Activated CD4-positive, alpha-beta T cell treated with anti-CD3 and anti-CD28 coated beads, Interleukin-2, Interleukin-4, amounts not matched to agents 100 ng/mL and 50 ng/mL, durations not matched to agents 16 hours and 8 hours (primary cell): Measurements from ENCODE around the gene FAM237A.

ENCODE experiments used
- DNase-seq: peaks from one replicate; pipeline ENCODE4 v3.0.0-alpha.2; 2020; ENCODE audit warnings: low spot score

FAM237A gene

GRCh38 chr2:206642075-206643025, at the start of gene FAM237A:
Gene FAM237A (plus strand): TSS chr2:206642487. CDS start chr2:206644237, 1,750 bp downstream.
- DNase-seq: peak; percentile 9

GRCh38 chr2:206597717-206598218, 44.5 kb upstream of the FAM237A start:
- no peak for DNase-seq

DNA sequence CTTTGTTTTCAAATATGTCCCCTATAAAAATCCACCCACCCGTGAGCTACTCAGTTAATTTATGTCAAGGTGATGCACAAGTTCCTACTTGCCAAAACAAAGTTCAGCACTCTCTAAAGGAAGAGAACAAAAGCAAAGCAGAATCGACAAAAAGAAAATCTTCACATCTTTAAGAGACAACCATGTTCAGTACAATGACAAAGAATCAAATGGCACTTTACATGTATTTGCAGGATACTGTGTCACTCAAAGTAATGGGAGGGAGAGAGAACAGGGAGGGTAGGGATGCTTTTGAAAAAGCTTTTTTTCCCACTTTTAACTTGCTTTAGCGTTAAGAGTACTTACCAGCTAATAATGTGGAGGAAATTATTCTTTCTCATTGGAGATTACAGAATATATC, 39.0 kb upstream of the FAM237A start:
- no peak for DNase-seq

- no peak for DNase-seq
Observed at GRCh38 chr2:206610451-206610850, 31.8 kb upstream of the FAM237A start.

DNA sequence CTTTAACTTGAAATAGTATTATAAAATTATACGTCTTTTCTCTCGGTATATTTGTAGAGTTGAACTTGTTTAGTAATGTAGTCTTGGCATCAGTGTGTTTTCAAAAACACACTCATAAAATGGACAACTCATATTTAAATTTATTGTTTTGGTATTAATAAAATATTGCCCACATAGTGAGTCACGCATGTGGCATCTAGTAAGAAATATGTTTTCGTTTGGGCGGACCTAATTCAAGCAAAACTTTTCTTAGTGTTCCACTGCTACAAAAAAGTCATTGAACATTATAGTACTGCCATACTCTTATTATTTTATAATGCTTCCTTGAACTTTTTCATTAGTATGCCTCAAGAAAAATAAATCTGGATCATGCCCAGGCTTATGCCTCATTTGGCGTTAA, 31.1 kb upstream of the FAM237A start:
- no peak for DNase-seq

GRCh38 chr2:206611736-206612135, 30.6 kb upstream of the FAM237A start:
- no peak for DNase-seq

- DNase-seq: no peak
Observed at GRCh38 chr2:206614811-206615210, 27.5 kb upstream of the FAM237A start.

GRCh38 chr2:206615417-206616089, 26.7 kb upstream of the FAM237A start:
- DNase-seq: no peak

DNA sequence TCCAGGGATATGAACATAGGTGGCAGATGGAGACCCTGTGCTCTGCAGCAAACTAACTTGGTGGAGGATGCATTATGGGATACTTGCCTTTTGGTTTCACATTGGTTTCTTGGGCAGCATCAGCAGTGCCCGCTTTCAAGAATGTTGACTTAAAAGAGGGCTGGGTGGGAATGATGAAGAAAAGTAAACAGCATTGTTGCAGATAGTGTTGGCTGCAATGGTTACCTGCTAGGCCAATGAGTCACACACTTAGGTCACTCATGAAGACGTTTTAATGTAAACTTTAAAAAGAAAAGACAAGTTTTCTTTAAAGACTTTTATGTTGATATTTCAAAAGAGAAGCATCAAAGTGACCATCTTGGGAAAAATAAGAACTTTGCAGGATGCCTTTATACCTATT, 26.1 kb upstream of the FAM237A start:
- DNase-seq: no peak

DNA sequence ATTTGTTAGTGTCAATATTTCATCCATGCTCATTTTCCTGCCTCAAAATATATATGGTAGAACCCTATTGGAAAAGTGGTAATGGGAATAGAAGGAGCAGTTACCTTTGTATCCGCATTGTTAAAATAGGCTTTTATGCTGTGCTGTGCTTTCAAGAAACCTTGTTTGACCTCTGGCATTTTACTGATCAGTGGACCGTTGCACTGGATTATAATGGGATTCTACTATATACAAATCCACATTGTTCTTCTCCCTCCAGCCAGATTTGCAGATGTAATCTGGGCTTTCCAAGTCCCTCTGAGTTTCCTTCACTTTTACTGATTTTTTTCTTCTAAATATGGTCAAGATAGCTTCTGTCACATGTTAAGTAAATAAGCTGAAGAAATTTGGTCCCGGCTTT, 23.3 kb upstream of the FAM237A start:
- no peak for DNase-seq

DNA sequence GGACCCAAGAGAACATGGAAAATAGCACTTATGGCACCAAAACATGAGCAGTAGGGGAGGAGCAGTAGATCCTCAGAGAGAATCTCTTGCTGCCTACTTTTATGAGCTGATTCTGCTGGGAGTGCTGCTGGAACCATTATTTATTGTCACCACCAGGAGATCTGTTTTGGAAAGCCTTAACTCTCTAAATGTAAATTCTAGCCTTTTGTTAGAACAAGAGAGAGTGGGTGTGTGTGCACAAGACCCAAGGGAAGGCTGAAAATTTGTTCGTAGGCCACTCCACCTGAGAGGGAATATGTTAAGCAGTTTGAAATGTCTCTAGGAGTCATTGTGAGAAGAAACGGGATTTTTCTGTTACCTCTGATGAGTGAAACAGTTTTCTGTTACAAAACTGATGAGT, 16.2 kb upstream of the FAM237A start:
- no peak for DNase-seq

- DNase-seq: no peak
Observed at GRCh38 chr2:206627632-206628031, 14.7 kb upstream of the FAM237A start.

DNA sequence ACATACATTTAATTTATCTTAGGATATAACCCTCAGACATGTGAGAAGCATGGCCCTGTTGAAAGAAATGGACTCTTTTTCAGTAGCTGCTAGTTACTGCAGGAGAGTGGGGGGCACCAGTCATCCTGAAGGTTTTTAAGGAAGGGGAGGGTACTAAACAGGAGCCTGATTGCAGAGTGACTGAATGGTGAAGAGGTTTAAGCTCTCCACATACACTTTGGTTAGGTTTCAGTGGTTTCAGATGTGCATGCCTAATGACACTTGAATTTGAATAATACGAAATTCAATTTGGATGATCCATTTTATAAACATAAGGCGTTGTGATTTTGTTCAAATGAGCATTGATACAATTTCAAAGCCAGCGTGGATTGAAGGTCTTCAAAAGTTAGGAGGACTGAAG, 10.9 kb upstream of the FAM237A start:
- no peak for DNase-seq

DNA sequence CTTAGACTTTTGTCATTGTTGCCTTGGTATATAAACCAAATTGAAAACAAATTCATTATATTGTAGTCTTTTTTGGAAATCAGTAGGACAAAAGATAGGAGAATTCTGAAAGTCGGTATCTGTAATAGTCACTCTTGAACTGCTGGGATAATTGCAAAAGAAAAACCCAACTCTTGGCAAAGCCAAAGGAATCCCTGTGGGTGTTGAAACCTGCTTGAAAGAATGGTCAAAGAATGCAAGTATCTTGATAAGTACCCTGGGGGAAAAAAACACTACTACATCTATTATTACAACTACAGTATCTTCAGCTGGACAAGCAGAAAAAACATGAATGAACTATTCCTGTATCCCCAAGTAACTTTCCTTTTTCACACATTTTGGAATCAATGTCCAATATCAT, 7.3 kb upstream of the FAM237A start:
- DNase-seq: no peak

DNA sequence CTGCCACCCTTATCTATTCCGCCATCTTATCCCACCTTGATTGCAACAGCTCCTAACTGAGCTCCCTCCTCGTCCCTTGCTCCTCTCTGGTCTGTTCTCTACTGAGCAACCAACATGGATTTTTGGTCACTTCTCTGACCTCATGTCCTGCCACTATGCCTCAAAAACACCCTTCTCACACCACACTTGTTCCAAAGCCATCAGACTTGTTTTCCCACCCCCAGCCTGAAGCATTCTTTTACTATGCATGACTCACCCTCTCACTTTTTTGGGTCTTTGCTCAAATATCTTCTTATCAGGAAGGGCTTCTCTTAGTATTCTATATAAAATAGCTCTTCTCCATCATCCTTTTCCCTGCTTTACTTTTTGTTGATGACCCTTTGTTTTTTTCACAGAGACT, 2.7 kb upstream of the FAM237A start:
- no peak for DNase-seq

GRCh38 chr2:206641226-206641625, 1.1 kb upstream of the FAM237A start:
- DNase-seq: no peak

GRCh38 chr2:206647985-206648384, 5.7 kb downstream of the FAM237A start:
- DNase-seq: no peak

DNA sequence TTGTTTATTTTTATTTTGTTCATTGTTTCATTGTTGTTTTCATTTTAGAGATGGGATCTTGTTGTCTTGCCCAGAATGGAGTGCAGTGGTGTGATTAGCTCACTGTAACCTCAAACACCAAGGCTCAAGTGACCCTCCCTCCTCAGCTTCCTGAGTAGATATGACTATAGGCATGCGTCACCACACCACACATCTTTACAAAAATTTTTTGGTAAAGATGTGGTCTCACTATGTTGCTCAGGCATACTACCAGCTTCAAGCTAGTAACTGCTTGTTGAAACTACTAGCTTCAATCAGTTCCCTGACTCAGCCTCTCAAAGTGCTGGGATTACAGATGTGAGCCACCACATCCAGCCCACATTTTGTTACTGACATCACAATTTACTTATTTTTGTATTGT, 14.8 kb downstream of the FAM237A start:
- peak; percentile 6 for DNase-seq

- DNase-seq: no peak
Observed at GRCh38 chr2:206665251-206665650, 23.0 kb downstream of the FAM237A start.

DNA sequence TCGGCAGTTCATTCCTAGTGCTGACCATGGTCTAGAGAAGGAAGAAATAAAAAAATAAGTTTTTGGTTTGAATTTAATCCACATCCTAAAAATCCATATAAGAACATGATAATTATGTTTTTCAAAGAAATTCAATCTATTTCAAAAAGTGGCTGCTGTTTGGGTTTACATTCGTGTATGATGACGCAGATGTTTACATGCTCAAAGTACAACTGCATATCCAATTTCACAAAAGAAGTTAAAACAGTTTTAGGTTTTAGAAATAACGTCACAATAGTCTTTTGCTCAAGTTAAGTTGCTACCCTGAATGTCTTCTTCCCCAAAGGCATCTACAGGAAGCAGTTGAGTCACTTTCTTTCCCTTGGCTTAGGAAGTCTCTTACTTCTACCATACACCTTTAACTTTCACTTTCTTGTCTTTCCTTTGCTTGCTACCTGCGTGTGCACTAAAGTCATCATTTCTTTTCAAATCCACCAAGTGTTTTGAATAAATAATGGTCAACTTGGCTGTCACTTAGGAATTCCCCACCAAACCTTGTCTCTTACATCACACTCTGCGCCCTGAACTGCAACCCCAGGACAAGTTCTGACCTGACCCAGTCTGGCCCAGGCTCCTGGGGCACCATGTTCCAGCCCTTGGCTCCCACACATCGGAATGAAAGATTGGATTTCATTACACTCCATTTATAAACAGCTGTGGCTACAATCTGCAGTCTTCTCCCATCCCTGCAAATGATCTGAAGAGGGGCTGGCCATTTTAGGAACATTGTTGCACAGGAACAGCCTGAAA, 28.4 kb downstream of the FAM237A start:
- DNase-seq: no peak

DNA sequence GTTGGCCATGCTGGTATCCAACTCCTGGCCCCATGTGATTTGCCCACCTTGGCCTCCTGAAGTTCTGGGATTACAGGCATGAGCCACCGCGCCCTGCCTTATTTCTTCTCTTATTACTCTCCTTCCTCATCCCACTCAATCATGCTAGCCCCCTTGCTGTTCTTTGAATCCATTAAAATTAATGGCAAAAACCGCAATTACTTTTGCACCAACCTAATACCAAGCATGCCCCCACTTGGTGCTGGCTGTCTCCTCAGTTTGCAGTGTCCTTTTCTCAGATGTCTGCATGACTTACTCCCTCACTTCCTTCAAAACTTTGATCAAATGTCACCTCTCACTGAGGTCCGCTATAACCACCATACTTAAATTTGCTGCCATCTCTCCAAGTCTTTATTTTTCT, 41.3 kb downstream of the FAM237A start:
- DNase-seq: no peak

DNA sequence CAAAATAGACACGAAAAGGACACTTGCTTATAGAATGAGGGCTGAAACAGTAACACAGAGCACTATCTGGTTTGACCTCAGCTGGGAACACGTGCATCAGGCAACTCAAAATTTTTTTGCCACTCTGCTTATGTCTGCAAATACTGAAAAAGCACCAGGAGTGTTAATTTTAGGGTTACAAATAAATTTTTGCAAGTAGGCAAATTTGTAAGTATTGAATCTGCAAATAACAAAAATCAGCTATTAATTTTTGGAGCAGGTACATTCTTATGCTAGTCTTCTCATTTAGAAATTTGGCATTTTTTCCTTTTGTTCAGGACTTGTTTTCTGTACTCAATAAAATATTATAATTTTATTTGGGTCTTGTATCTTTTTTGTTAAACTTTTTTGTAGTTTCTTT, 46.2 kb downstream of the FAM237A start:
- no peak for DNase-seq
